ENCODE results near the gene VPS35.
A peak's percentile ranks its signal among the peaks of the same experiment; 100 is the strongest.
"Not testable (repeated sequence)": the region's sequence is repeated elsewhere in the genome, so short reads cannot be mapped to it uniquely, and the experiment has no call there.

The VPS35 gene

DNA sequence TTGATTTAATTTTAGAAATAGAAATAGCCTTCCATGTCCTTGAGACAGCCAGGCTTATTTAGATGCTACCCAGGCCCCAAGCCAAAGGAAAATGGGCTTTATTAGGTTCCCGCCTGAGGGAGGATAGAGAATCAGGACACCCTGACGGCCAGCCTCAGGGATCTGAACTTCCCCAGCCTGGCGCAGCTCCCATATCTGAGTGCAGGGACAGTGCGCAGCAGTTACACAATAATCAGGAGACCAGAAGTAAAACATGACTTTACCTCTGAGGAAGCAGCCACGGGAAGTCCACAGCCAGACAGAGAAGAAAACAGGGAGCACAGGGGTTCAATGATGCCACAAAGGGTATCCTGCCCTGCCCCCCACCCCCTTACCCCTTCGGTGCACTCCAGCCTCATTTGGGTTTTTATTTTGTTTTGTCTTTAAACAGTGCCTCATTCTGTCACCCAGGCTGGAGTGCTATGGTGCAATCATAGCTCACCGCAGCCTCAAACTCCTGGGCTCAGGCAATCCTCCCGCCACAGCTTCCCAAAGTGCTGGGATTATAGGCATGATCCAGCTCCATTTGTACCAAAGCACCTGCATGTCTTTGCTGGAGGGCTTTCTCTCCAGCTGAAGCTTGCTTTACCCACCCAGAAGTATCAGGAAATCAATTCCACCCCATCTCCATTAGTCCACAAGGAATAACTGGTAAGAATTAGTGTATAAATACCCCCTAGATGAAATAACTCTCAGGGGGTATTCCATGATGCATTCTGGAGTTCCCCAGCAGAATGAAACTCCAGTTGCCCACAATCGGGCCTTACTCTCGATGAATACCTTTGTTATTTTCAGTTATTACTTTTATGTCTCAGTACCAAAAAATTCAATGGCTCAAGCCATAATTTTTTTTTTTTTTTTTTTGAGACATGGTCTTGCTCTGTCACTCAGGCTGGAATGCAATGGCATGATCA is 22.4 kb upstream of the VPS35 start:
- DNase-seq, result no peak

DNA sequence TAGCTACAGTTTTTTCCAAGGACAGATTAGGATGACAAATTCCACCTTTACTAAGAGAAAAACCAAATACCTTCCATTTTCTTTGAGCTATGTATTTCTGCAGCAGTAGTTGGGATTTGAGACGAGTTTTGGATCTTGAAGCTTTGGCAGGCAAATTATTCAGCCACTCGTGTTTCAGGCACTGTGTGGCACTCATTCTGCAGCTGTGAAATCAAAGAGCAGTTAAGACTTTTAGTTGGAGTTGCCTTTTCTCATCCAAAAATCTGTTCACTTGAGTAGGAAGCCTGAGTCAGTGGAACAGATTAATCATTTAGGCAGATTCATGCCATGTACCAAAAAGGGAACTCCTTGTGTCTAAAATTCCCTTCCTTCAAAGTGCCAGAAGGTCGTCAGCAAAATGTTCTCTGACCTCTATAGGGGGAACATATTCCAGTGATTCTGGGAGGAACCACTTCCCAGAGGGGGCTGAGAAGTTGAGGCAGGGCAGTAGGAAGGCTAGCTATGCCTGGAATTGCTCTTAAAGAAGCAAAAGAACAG is 20.6 kb upstream of the VPS35 start:
- DNase-seq, result no peak

DNA sequence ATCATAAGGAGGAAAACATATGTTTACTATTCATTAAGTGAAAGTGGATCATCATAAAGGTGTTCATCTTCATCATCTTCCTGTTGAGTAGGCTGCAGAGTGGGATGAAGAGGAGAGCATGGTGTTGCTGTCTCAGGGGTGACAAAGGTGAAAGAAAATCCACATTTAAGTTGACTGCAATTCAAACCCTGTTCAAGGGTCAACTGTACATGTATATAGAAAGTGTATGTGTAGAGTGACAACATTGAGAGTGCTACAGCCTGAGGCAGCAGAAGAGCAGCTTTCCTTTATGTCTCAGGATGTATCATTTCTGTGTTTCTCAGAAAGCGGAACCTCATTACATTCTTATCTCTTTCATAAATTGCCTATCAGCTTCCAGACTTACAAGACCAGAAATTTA is 17.7 kb upstream of the VPS35 start:
- no peak for DNase-seq

DNA sequence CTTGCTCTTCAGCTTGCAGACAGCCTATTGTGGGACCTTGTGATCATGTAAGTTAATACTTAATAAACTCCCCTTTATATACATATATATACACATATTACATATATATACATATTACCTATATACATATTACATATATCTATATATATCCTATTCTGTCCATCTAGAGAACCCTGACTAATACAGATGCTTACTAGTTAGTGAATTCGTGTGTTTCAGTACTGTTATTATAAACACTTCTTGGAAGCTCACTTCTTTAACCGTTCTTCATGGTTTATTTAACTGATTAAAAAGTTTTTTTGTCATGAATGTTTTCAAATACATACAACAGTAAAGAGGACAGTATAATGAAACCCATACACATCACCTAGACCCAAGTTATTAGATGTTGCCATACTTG is 13.1 kb upstream of the VPS35 start:
- no peak for DNase-seq

DNA sequence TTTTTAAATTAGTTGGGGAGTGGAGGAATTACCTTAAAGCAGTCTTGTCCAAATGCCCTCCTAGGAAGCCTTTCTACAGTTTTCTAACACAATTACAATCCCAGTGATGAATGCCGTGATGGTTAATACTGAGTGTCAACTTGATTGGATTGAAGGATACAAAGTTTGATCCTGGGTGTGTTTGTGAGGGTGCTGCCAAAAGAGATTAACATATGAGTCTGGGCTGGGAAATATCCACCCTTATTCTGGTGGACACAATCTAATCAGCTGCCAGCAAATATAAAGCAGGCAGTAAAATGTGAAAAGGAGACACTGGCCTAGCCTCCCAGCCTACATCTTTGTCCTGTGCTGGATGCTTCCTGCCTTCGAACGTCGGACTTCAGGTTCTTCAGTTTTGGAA is 12.6 kb upstream of the VPS35 start:
- DNase-seq, result no peak

DNA sequence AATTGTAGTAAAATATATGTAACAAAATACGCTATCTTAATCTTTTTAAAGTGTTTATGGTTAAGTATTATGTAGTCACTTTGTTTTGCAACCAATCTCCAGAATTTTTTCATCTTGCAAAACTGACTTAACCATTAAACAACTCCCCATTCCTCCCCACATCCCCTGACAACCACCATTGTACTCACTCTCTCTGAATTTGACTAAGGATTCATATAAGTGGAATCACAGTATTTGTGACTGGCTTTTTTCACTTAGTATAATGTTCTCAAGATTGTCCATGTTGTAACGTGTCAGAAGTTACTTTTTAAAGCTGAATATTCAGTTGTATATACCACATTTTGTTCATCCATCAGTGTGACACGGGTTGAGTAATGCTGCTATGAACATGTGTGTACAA is 11.1 kb upstream of the VPS35 start:
- DNase-seq, result no peak

DNA sequence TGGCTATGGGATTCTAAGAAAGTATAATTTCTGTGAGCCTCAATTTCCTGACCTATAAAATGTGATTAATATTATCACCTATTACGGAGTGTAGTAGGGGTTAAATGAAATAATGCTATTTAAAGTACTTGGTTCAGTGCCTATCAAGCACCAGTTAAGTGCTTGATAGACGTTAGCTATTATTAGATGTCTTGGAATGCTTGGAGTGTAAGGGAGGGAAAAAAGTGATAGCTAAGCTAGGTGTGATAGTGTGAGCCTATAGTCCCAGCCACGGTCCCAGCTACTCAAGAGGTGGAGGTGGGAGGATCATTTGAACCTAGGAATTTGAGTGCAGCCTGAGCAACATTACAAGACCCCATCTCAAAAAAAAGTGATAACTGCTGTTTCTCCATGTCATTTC is 8.0 kb upstream of the VPS35 start:
- no peak for DNase-seq

DNA sequence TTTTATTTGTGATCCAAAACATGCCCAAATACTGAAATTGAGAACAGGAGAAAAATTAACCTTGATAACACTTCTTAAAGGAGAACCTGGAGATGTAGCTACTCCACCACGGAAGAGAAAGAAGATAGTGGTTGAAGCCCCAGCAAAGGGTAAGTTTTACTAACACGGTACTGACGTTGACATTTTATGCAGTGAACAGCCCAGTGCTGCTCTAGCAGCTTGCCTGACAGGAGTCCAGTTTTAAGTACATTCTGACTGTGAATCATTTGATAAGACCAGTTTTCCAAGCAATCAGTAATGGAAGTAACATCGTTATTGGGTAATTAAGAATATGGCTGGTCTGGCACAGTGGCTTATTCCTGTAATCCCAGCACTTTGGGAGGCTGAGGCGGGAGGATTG is 7.0 kb upstream of the VPS35 start:
- no peak for DNase-seq

DNA sequence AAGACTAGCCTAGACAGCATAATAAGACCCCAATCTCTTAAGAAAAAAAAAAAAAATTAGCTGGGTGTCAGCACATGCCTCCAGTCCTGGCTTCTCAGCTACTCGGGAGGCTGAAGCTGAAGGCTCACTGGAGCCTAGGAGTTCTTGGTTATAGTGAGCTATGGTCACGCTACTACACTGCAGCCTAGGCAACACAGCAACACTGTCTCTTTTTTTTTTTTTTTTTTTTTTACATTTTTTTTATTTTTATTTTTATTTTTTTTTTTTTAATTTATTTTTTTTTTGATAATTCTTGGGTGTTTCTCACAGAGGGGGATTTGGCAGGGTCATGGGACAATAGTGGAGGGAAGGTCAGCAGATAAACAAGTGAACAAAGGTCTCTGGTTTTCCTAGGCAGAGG is 4.6 kb upstream of the VPS35 start:
- DNase-seq, result no peak

DNA sequence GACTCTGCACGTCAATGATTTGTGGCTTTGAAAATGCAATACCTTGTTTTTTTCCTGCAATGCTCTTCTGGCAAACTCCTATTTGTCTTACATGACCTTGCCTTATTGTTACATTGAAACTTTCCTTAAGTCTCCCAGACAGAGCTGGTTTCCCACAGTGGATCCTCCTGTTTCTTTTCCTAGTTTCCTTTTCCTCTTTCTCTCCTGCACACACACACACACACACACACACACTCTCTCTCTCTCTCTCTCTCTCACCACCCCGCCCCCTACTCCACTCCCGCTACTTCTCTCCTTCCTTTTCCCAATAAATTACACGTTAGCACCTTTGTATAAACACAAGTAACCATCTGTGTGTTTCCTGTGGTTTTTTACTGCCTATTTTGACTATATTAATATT is 2.7 kb upstream of the VPS35 start:
- DNase-seq, result no peak

DNA sequence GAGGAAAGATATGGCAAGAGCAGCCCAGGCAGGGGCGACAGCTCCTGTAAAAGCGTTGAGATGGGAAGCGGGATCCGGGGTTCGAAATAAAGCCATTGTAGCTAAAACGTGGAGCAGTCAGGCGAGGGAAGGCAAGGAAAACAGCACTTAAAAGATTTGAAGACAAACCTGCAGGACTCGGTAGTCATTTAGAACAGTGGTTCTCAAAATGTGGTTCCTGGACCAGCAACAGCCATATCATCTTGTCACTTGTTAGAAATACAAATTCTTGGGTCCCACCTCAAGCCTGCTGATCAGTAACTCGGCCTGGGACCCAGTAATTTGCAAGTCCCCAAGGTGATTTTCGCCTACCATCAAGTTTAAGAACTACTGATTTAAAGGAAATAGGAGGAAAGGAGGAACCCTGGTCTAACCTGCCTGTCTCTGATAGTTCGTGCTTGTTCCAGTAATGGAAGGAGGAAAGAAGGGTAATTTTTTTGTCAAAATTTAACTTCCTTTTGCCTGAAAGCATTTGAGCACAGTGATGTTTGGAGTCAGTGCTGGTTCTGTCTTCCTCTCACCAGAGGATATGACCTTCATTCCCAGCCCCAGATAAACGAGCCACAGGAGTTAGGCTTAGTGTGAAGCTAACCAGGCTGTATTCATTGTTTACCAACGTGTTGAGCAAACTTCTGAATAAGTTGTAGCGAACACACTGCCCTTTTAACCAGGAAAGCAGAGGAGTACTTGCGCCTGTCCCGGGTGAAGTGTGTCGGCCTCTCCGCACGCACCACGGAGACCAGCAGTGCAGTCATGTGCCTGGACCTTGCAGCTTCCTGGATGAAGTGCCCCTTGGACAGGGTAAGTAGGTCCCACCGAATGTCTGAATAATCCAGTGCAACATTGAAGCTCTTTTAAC is 1.6 kb upstream of the VPS35 start:
- DNase-seq, result no peak

DNA sequence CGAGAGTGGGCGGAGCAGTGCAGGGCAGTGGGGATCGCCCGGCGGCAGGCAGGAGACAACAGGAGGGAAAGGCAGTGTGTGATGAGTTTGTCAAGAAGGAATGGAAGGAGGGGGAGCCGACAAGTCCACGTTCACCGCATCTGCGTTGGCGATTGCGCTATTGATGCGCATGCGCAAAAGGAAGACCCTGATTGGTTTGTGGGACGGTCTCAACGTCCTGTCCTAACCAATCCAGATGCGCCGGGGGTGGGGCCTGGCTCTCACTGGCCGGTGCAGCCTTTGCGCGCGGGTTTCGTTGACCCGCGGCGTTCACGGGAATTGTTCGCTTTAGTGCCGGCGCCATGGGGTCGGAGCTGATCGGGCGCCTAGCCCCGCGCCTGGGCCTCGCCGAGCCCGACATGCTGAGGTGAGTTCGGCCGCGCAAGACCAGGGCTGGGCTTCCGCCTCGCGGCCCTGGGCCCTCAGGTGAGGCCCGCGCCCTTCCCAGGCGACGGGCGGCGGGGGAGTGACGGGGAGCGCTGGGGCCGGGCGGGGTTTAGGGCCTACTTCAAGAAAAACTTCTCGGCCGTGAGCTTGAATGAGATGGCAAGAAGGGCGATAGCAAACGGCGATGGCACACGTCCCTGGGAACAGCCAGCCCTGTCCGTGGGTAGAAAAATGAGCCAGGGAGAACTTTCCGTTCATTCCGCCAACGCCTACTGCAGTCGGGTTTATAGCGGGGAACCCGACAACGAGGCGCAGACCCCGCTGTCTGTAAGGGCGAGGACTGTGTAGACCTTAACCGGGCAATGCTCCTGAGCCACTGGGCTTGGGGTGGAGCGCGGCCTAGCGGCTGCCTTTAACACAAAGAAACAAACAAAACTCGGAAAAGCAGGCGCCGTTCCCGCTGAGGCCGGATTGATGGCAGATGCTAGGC is 645 bp upstream of the VPS35 start, which contains the start of gene ORC6:
Gene ORC6 (plus strand): TSS at position 295 of the 916 bp plus-strand sequence. CDS start 47 bp downstream, at position 342.
- peak; percentile 100 for DNase-seq

DNA sequence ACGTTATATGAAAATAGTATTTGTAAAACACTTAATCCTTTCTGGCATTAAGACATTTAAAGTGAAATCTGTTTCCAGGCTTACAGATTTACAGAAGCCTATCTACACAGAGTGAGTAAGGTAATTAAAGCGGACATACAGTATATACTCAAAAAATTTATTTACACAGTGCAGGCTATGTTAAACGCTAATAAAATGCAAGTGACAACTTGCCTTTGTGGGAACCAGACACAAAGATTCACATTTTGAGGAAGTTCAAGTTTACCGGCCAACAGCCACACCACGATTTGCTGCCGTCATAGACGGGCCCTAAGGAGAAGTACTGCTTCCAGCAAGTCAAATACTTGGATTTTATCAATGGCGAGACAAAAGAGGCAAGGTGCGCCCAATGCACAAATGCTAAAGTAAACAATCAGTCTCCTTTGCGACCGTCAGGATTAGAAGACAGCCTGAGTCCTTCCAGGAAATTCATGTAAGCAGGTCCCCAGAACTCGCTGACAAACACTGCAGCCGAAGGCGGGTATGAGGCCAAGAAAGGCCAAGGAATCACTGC is 801 bp downstream of the VPS35 start:
- DNase-seq, result no peak

DNA sequence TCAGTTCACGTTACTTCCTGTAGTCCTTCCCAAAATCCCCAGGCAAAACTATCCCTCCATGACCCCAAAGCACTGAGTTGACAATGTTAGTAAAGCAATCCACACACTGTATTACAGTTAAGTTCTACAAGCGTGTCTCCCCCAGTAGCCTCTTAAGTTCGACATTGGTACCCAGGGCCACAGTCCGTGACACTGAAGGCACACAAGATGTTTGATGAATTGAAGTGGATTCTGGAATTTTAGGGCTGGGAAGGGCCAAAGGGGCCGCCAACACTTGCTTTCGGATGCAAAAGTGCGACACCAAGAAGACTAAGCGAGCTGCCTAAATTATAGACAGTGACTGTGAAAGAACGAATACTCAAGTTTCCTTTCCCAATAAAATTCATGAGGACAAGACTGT is 1.5 kb downstream of the VPS35 start:
- peak; percentile 7 for DNase-seq

DNA sequence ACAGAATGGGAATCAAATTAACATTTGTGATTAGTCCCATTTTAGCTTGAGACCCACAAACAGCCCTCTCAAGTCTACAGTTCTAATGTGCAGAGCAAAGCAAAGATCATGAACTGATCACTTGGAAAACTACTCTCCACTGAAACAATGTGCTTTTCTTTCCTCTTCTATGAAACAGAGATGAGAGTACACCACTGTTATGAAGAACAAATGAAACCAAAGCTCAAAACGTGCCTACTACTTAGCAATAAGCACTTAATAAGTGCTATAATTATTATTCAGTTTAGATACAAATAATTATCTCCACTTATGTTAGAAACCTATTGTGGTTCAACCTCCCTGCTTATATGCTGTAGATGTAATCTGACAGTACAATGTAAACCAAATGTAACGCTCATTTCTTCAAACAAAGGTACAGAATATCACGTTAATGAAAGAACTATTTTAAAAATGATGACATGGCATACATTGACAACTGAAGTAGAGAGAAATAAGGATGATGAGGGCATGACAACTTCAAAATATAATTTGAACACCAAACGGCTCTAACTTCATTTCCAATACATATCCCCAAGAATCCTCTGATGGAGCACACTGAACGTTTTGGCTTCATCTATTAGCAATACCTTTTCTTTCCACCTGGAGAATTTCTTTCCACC is 2.0 kb downstream of the VPS35 start:
- DNase-seq, result no peak

DNA sequence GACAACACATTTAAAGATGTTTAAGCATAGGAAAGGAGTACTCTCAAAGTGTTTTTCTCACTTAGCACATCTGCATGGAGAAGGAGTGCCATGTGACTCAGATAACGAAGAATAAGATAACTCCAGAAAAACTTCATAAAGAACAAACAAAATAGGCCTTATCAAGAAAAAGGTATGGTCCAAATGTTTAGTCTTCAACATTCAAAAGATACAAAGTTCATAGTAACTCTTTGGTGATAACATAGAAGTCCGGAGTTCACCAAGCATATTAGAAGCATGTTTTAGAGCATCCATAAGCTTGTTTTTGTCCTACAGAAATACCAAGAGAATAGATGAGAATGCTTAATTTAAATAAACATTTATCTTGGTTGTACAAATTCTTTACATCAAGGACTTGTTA is 7.1 kb downstream of the VPS35 start:
- DNase-seq, result not testable (repeated sequence)

DNA sequence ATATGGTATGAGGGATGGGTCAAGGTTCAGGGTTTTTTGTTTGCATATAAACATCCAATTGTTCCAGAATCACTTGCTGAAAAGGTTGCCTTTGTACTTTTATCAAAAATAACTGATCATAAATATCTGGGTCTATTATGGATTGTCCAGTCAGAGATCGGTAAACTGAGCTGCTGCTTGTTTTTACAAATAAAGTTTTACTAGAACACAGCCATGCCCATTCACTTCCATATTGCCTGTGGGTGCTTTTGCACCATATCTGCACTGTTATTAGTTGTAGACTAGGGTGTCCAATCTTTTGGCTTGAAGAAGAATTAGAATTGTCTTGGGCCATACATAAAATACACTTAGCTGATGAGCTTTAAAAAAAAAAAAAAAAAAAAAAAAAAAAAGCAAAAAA is 11.0 kb downstream of the VPS35 start:
- not testable (repeated sequence) for DNase-seq

DNA sequence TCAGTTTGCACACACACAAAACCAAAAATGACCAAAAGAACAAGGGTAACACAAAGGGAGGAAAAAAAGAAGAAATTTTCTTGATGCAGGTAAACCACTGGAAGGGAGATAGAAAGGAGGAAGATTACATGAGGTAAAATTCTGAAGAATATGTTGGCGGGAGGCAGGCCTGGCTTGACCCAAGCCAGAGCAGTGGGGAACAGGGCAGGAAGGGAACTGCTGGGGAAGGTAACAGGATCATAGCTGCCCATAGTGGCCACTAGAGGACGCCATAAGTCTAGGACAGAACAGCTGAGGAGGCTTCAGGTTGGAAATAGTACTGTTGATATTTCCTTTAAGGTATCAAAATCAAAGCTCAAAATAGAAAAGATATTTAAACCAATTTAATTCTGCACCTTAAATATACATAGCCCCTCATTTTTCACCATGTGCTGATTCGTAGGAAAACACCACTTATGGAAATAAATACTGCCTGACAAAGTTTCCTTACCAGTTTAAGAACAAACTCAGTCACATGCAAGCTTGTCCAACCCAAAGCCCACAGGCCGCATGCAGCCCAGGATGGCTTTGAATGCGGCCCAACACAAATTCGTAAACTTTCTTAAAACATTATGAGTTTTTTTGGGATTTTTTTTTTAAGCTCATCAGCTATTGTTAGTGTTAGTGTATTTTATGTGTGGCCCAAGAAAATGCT is 15.5 kb downstream of the VPS35 start:
- peak; percentile 38 for DNase-seq

DNA sequence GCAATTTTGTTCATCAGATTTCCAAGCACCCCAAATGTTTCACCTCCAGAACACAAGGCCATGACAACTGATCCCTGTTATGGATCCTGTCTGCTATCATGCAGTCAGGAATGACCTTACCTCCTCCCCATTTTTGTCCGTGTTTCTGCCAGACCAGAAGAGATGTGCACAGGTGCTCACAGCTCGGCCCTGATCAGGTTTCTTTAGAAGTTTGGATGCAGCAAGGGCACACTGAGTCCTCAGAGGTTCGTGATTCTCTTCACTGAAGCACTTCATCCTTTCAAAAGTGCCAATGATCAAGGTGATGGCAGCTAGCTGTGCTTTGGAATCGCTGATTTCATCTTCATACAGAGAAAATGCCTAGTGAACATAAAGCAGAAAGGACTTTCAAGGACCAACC is 26.9 kb downstream of the VPS35 start:
- DNase-seq, result no peak

DNA sequence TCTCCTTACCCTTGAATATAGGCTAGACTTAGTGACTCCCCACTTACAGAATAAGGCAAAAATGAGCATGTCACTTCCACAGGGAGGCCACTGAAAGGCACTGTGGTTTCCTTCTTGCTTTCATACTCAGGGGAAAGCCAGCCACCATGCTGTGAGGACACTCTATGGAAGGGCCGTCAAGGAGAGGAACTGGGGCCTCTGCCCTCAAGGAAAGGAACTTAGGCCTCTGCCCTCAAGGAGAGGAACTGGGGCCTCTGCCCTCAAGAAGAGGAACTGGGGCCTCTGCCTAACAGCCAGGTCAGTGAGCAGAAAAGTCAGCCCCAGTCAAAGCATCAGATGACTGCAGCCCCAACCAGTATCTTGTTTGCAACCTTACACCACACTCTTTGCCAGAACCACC is 30.1 kb downstream of the VPS35 start:
- no peak for DNase-seq

DNA sequence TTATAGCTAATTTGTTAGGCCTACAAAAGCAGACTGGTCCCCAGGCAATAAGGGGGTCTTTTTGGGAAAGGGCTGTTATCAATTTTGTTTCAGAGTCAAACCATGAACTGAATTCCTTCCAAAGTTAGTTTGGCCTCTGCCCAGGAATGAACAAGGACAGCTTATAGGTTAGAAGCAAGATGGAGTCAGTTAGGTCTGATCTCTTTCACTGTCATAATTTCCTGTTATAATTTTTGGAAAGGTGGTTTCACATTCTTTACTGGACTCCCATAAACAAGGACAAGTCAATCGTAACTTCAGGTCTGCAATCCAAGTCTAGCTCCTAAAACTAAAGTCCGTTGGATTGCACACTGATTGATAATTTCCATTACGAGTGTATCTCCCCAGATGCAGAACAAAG is 37.7 kb downstream of the VPS35 start:
- DNase-seq, result no peak

Measured in retina (tissue), 1 donor.